IMR-90 (cell line): ENCODE data around the gene PRR16. TPM values are rescaled to one million over a fixed set of nuclear protein-coding genes. Genes with fewer than 3 reads are reported as not detected.
A peak's percentile ranks its signal among the peaks of the same experiment; 100 is the strongest.

ENCODE experiments used
- ATAC-seq: fragments of 200-7000 bp; cut with Tn5 transposase; 2 replicates; pipeline ENCODE4 v1.9.1; 2020; ENCODE audit warnings: low read depth, mild to moderate bottlenecking, moderate library complexity
- BruUV-seq: library from RNA; stranded (reverse); fragments of 400-500 nt; replicated peaks from 2 replicates; lab custom pipeline; 2021; lab: Mats Ljungman, UMichigan
- CTCF ChIA-PET: fragments of 300-600 bp; formaldehyde crosslinking; extraction: SDS; loops from one replicate; lab custom pipeline; 2021; ENCODE audit warnings: antibody characterized with exemption; lab: Yijun Ruan, JAX
- POLR2A ChIA-PET: fragments of 300-600 bp; sonication (Branson Sonifier 250); formaldehyde crosslinking; loops from one replicate; lab custom pipeline; 2022; ENCODE audit warnings: antibody characterized with exemption; ENCODE audit not compliant: unreplicated experiment; lab: Charles Lee
- DNase-seq: peaks from one replicate; pipeline ENCODE4 v3.0.0; 2013
- H2AFZ ChIP-seq: replicated peaks from 2 replicates; pipeline ENCODE3; 2013; ENCODE audit warnings: low read length, mild to moderate bottlenecking; ENCODE audit not compliant: poor library complexity
- H2AK5ac ChIP-seq: 2 replicates; pipeline ENCODE4 v1.6.1; 2013; ENCODE audit warnings: low read depth, low read length, inconsistent platforms
- H2AK9ac ChIP-seq: replicated peaks from 2 replicates; pipeline ENCODE3; 2013; ENCODE audit warnings: mild to moderate bottlenecking, low read depth, low read length, moderate library complexity; ENCODE audit not compliant: poor library complexity
- H2BK120ac ChIP-seq: 2 replicates; pipeline ENCODE4 v1.6.1; 2013; ENCODE audit warnings: low read depth, low read length, inconsistent platforms
- H2BK15ac ChIP-seq: 3 replicates; pipeline ENCODE4 v1.6.1; 2013; ENCODE audit warnings: low read depth, low read length, inconsistent platforms
- H2BK20ac ChIP-seq: 2 replicates; pipeline ENCODE4 v1.6.1; 2013; ENCODE audit warnings: low read depth, mild to moderate bottlenecking, inconsistent platforms, low read length, moderate library complexity
- H2BK5ac ChIP-seq: 2 replicates; pipeline ENCODE4 v1.6.1; 2013; ENCODE audit warnings: mild to moderate bottlenecking, low read depth, low read length, inconsistent platforms; ENCODE audit not compliant: poor library complexity, severe bottlenecking
- H3K14ac ChIP-seq: replicated peaks from 2 replicates; pipeline ENCODE4 v1.6.1; 2013; ENCODE audit warnings: low read depth, low read length, inconsistent platforms
- H3K18ac ChIP-seq: 2 replicates; pipeline ENCODE4 v1.6.1; 2013; ENCODE audit warnings: low read depth, low read length, control low read depth
- H3K23ac ChIP-seq: 2 replicates; pipeline ENCODE4 v1.6.1; 2013; ENCODE audit warnings: low read depth, low read length, inconsistent platforms
- H3K27ac ChIP-seq: 2 replicates; pipeline ENCODE4 v1.5.1; 2013; ENCODE audit warnings: mild to moderate bottlenecking, control low read depth, low read length; ENCODE audit not compliant: insufficient read depth
- H3K27me3 ChIP-seq: 2 replicates; pipeline ENCODE4 v1.6.1; 2013; ENCODE audit warnings: low read length; ENCODE audit not compliant: control insufficient read depth, insufficient read depth
- H3K36me3 ChIP-seq: 2 replicates; pipeline ENCODE4 v1.6.1; 2013; ENCODE audit warnings: low read length, mixed read lengths; ENCODE audit not compliant: control insufficient read depth, insufficient read depth
- H3K4ac ChIP-seq: 2 replicates; pipeline ENCODE4 v1.6.1; 2013; ENCODE audit warnings: low read depth, low read length, inconsistent platforms
- H3K4me1 ChIP-seq: 2 replicates; pipeline ENCODE4 v1.6.1; 2013; ENCODE audit warnings: low read length, mixed read lengths; ENCODE audit not compliant: control insufficient read depth, insufficient read depth
- H3K4me2 ChIP-seq: 2 replicates; pipeline ENCODE4 v1.6.1; 2013; ENCODE audit warnings: low read depth, mild to moderate bottlenecking, control low read depth, low read length, moderate library complexity
- H3K4me3 ChIP-seq: 2 replicates; pipeline ENCODE4 v1.5.1; 2013; ENCODE audit warnings: low read depth, mild to moderate bottlenecking, control low read depth, low read length, moderate library complexity; ENCODE audit not compliant: insufficient read depth
- H3K56ac ChIP-seq: 2 replicates; pipeline ENCODE4 v1.6.1; 2013; ENCODE audit warnings: low read length, inconsistent platforms; ENCODE audit not compliant: insufficient read depth; ENCODE audit errors: extremely low read depth
- H3K79me1 ChIP-seq, 2 experiments: 2 replicates each; pipeline ENCODE4 v1.6.1; 2013; ENCODE audit warnings: low read length in 2 of 2, inconsistent platforms in 1 of 2, low read depth in 1 of 2
- H3K9ac ChIP-seq: 2 replicates; pipeline ENCODE4 v1.6.1; 2013; ENCODE audit warnings: low read depth, low read length, control low read depth
- H3K9me1 ChIP-seq: 2 replicates; pipeline ENCODE4 v1.6.1; 2013; ENCODE audit warnings: low read length, inconsistent platforms; ENCODE audit not compliant: insufficient read depth
- H3K9me3 ChIP-seq: 2 replicates; pipeline ENCODE4 v1.6.1; 2013; ENCODE audit warnings: low read length; ENCODE audit not compliant: control insufficient read depth, insufficient read depth
- H4K20me1 ChIP-seq: 2 replicates; pipeline ENCODE4 v1.6.1; 2013; ENCODE audit warnings: low read length, inconsistent platforms; ENCODE audit not compliant: insufficient read depth
- H4K5ac ChIP-seq: 2 replicates; pipeline ENCODE4 v1.6.1; 2013; ENCODE audit warnings: mild to moderate bottlenecking, low read depth, low read length, control low read depth
- H4K8ac ChIP-seq, 2 experiments: 2 replicates each; pipeline ENCODE4 v1.6.1; 2013; ENCODE audit warnings: low read depth in 2 of 2, low read length in 2 of 2, control low read depth in 1 of 2, inconsistent platforms in 1 of 2
- H4K91ac ChIP-seq: 2 replicates; pipeline ENCODE4 v1.6.1; 2013; ENCODE audit warnings: low read depth, low read length, inconsistent platforms; ENCODE audit not compliant: insufficient read depth
- CHD1 ChIP-seq: IDR thresholded peaks from 2 replicates; pipeline ENCODE4 v1.6.1; 2012; ENCODE audit warnings: low read depth, low read length, improper control_type of control experiment
- FOS ChIP-seq: fragments of 150-350 bp; IDR thresholded peaks from 2 replicates; pipeline ENCODE4 v1.6.1; 2016; ENCODE audit warnings: low read depth, low read length
- MXI1 ChIP-seq: IDR thresholded peaks from 2 replicates; pipeline ENCODE4 v1.6.1; 2012; ENCODE audit warnings: low read depth, mild to moderate bottlenecking, low read length, moderate library complexity, borderline replicate concordance
- RFX5 ChIP-seq: IDR thresholded peaks from 2 replicates; pipeline ENCODE4 v1.8.0; 2012; ENCODE audit warnings: low read depth, mild to moderate bottlenecking, low read length, moderate library complexity
- SMC3 ChIP-seq: fragments of 150-350 bp; IDR thresholded peaks from 2 replicates; pipeline ENCODE4 v1.6.1; 2016; ENCODE audit warnings: low read depth, mild to moderate bottlenecking, antibody characterized with exemption, low read length, moderate library complexity
- WGBS, 2 experiments: methylation state at CpG; one replicate each; pipeline versions ENCODE4 v1.1.5 to v1.1.7; 2013; ENCODE audit warnings: missing lambda C conversion rate in 2 of 2; ENCODE audit not compliant: insufficient read length in 1 of 2; ENCODE audit errors: extremely low coverage in 2 of 2; 5-methylcytosine and 5-hydroxymethylcytosine counted together
- dilution Hi-C: fragments of 300-500 bp; cut with HindIII; formaldehyde crosslinking; loops from one replicate; pipeline ENCODE4 v1.14.3; 2018; ENCODE audit warnings: low sequenced_read_pairs; ENCODE audit not compliant: unreplicated experiment
- in situ Hi-C: fragments of 300-500 bp; cut with MboI; formaldehyde crosslinking; loops from 3 replicates; pipeline ENCODE4 v1.14.3; 2019; ENCODE audit warnings: low sequenced_read_pairs, inconsistent platforms, mixed read lengths
- intact Hi-C: fragments of 100-400 bp; cut with micrococcal nuclease; formaldehyde crosslinking; loops from 2 replicates; pipeline ENCODE4 v1.10.0; 2022
- polyA plus RNA-seq, 3 experiments: library from polyadenylated mRNA; depleted of rRNA; stranded (reverse); fragments of >200 nt; gene quantifications; 2 replicates each; pipeline ENCODE4 v1.2.3, GENCODE V29; 2012; ENCODE audit warnings: low replicate concordance in 1 of 3
- total RNA-seq: library from RNA; depleted of rRNA; stranded (reverse); fragments of >200 nt; gene quantifications from 2 replicates; pipeline ENCODE4 v1.2.3, GENCODE V29; 2012

PRR16 gene
- total and polyA plus RNA-seq, 2 of the 4 experiments (the other 2 are of a cell fraction): 9.9 to 45.2 TPM

- WGBS, 2 experiments: no CpG with 5 or more reads among the region's 1 CpG
- Histone ChIP-seq H3K27me3 (no peaks in the 10 kb centered on the region), H3K18ac (0 out of 2 replicates have a peak overlapping the region, but pooled peaks have one; percentile 25), H2AFZ (no peak overlapping the region), H4K8ac (0 out of 4 replicates have a peak overlapping the region, but pooled peaks of 1 of the 2 experiments have one; percentile 15), H3K14ac (no peak overlapping the region), H3K9me3 (no peaks in the 10 kb centered on the region), H4K91ac (no peak overlapping the region), H3K4me1 (peaks cover 6% of the 10 kb centered on the region), H3K27ac (no peak overlapping the region), H3K36me3 (no peaks in the 10 kb centered on the region), H2AK5ac (0 out of 2 replicates have a peak overlapping the region, but pooled peaks have one; percentile 19), H2AK9ac (no peak overlapping the region), H3K4me3 (no peak overlapping the region), H2BK120ac (no peak overlapping the region), H3K79me1 (peaks cover 6 to 46% of the 10 kb centered on the region in 2 experiments; a peak in 3 of 4 replicates), H2BK15ac (no peak overlapping the region), H4K5ac (peak overlapping the region; percentile 52; the same call in 1 of the 2 replicates), H3K9ac (no peak overlapping the region), H4K20me1 (no peaks in the 10 kb centered on the region), H3K56ac (no peak overlapping the region), H3K23ac (no peak overlapping the region), H3K4ac (no peak overlapping the region), H2BK20ac (no peak overlapping the region), H3K9me1 (0 out of 2 replicates have a peak, but pooled peaks cover 4% of the 10 kb centered on the region), H3K4me2 (no peak overlapping the region), H2BK5ac (no peak overlapping the region)
- ATAC-seq (peak; percentile 16), DNase-seq (peak; percentile 62)
- intact Hi-C loops: no loop called here
- no peak for TF ChIP-seq CHD1
- TF ChIP-seq FOS: no peak
- no peak for TF ChIP-seq SMC3
- TF ChIP-seq MXI1: no peak
- TF ChIP-seq RFX5: no peak
- in situ Hi-C loops: no loop called here
- ChIA-PET CTCF (no interaction called here), POLR2A (no interaction called here)
- BruUV-seq: no TSS peak
- dilution Hi-C loops: no loop called here
Observed at GRCh38 chr5:120535900-120536299, 71.8 kb downstream of the PRR16 start.
